ENCODE results near the gene GPR156. TPM values are rescaled to one million over a fixed set of nuclear protein-coding genes. Genes with fewer than 3 reads are reported as not detected.

The GPR156 gene
- total and polyA plus RNA-seq, 10 of the 15 experiments (the other 5 are each of a cell fraction or from before 2014, with no cell fraction given): 0.08 to 0.15 (median 0.11) TPM; not detected in 6

DNA sequence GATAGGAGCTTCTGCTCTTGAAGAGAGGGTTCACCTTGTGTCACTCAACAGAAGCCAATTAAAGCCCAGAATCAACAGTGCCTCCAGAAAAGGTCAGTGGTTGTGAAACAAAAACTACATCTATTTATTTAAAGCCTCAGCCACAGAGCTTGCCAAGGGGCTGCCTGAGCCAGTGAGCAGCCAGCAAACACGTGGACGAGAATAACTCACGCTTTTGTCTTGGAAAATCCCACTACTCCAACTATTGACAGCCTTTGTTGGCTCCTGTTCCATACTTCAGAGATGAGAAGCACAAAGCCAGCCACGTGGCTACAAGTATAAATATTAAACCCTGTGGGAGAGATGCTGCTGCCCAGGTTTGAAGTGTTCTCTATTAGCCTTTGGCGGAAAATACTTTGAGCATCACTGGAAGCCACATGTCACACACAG lies 10.3 kb downstream of the GPR156 start:
- Histone ChIP-seq H3K4me2 (ENCODE audit: control insufficient read depth, insufficient read depth) (no peak overlapping the region), H3K27me3 (replicated peaks in 1 of 2; ENCODE audit: control insufficient read depth in 2 of 2, insufficient read depth in 2 of 2, low read length in 1 of 2) (no peaks in the 10 kb centered on the region; a peak in 1 of 4 replicates), H3K4me3 (no peak overlapping the region), H2AFZ (ENCODE audit: control insufficient read depth, low read depth, low read length) (no peak overlapping the region), H3K9me3 (replicated peaks; ENCODE audit: control insufficient read depth, insufficient read depth, low read length) (no peaks in the 10 kb centered on the region), H3K4me1 (ENCODE audit: control insufficient read depth, insufficient read depth, low read length) (no peaks in the 10 kb centered on the region), H3K27ac (ENCODE audit: control insufficient read depth, insufficient read depth) (no peak overlapping the region), H4K20me1 (ENCODE audit: control insufficient read depth, insufficient read depth) (no peaks in the 10 kb centered on the region), H3K79me2 (ENCODE audit: control insufficient read depth, insufficient read depth, low read length) (no peaks in the 10 kb centered on the region), H3K36me3 (ENCODE audit: control insufficient read depth in 2 of 2, insufficient read depth in 2 of 2, low read length in 1 of 2) (no peaks in the 10 kb centered on the region), H3K9ac (ENCODE audit: control insufficient read depth, insufficient read depth, low read length) (no peak overlapping the region)
- ChIA-PET SMC1A (ENCODE audit: uncharacterized antibody, unreplicated experiment) (no interaction called here), POLR2A (no interaction called here), CTCF (no interaction called here), RAD21 (ENCODE audit: unreplicated experiment) (no interaction called here)
- in situ Hi-C loops (cut with MboI) (no loop called here), intact Hi-C loops (cut with micrococcal nuclease; ENCODE audit: unreplicated experiment) (no loop called here)
- DNase-seq (ENCODE audit: low read depth, low spot score) (no peak), FAIRE-seq (no peak), ATAC-seq (no peak)
- 33% methylated on average over 5 of the region's 5 CpGs for WGBS (ENCODE audit: insufficient coverage, insufficient replicate concordance, low lambda C conversion rate, missing lambda C conversion rate)
- no TSS peak for BruUV-seq (replicated peaks)
- TF ChIP-seq MEF2B (IDR thresholded peaks at IDR 0.05; ENCODE audit: partially characterized antibody, poor library complexity, severe bottlenecking): no peak
- TF ChIP-seq TBL1XR1 (IDR thresholded peaks at IDR 0.05; ENCODE audit: low read depth, low read length): no peak
- TF ChIP-seq, protein P1, sequence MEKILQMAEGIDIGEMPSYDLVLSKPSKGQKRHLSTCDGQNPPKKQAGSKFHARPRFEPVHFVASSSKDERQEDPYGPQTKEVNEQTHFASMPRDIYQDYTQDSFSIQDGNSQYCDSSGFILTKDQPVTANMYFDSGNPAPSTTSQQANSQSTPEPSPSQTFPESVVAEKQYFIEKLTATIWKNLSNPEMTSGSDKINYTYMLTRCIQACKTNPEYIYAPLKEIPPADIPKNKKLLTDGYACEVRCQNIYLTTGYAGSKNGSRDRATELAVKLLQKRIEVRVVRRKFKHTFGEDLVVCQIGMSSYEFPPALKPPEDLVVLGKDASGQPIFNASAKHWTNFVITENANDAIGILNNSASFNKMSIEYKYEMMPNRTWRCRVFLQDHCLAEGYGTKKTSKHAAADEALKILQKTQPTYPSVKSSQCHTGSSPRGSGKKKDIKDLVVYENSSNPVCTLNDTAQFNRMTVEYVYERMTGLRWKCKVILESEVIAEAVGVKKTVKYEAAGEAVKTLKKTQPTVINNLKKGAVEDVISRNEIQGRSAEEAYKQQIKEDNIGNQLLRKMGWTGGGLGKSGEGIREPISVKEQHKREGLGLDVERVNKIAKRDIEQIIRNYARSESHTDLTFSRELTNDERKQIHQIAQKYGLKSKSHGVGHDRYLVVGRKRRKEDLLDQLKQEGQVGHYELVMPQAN (conservative IDR thresholded peaks at IDR 0.05): no peak

- H3K79me2 ChIP-seq (ENCODE audit: control insufficient read depth, insufficient read depth, low read length): no peaks in the 10 kb centered on the region
- SMC1A ChIA-PET (ENCODE audit: uncharacterized antibody, unreplicated experiment): interaction anchor here (0.8 to 1.2 kb wide), 2 partner anchors 74 to 130 kb away, joined by 4 read pairs; no protein-coding TSS in a partner anchor
- TF ChIP-seq MTA3 (IDR thresholded peaks at IDR 0.05; ENCODE audit: borderline replicate concordance, low read length) (no peak), JUND (IDR thresholded peaks at IDR 0.05; ENCODE audit: low read depth, low read length) (no peak), MEF2A (IDR thresholded peaks at IDR 0.05; ENCODE audit: insufficient read depth, low read depth, low read length) (no peak), CHD2 (IDR thresholded peaks at IDR 0.05; ENCODE audit: borderline replicate concordance, low read depth, low read length) (no peak), ZNF622 (IDR thresholded peaks at IDR 0.05) (no peak), TCF7 (IDR thresholded peaks at IDR 0.05; ENCODE audit: borderline replicate concordance) (no peak), CREB1 (IDR thresholded peaks at IDR 0.05; ENCODE audit: low read depth) (no peak), CREM (IDR thresholded peaks at IDR 0.05; ENCODE audit: low read depth) (no peak), CEBPB (IDR thresholded peaks at IDR 0.05; ENCODE audit: borderline replicate concordance in 1 of 2, low read depth in 2 of 2, low read length in 2 of 2) (no peak), RELA (IDR thresholded peaks at IDR 0.05; ENCODE audit: borderline replicate concordance, partially characterized antibody) (no peak)
- TF ChIP-seq, protein P2, sequence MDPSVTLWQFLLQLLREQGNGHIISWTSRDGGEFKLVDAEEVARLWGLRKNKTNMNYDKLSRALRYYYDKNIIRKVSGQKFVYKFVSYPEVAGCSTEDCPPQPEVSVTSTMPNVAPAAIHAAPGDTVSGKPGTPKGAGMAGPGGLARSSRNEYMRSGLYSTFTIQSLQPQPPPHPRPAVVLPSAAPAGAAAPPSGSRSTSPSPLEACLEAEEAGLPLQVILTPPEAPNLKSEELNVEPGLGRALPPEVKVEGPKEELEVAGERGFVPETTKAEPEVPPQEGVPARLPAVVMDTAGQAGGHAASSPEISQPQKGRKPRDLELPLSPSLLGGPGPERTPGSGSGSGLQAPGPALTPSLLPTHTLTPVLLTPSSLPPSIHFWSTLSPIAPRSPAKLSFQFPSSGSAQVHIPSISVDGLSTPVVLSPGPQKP (IDR thresholded peaks at IDR 0.05; ENCODE audit: low read depth, low read length): no peak
Measured at GRCh38 chr3:120272286-120272685, 12.7 kb downstream of the GPR156 start.

More at GRCh38 chr3:120272286-120272685, 12.7 kb downstream of the GPR156 start:
- H3K4me3 ChIP-seq: no peak overlapping the region
- H3K4me2 ChIP-seq (ENCODE audit: control insufficient read depth, insufficient read depth): no peak overlapping the region
- H3K9ac ChIP-seq (ENCODE audit: control insufficient read depth, insufficient read depth, low read length): no peak overlapping the region
- CTCF ChIA-PET: interaction anchor here (1.2 kb wide), 1 partner anchor 145 kb away, joined by 5 read pairs; no protein-coding TSS in a partner anchor
- H4K20me1 ChIP-seq (ENCODE audit: control insufficient read depth, insufficient read depth): no peaks in the 10 kb centered on the region
- intact Hi-C loops (cut with micrococcal nuclease; ENCODE audit: unreplicated experiment) (no loop called here), in situ Hi-C loops (cut with MboI) (no loop called here)
- DNase-seq (ENCODE audit: low read depth, low spot score) (no peak), FAIRE-seq (no peak), ATAC-seq (no peak)
- WGBS (ENCODE audit: insufficient coverage, insufficient replicate concordance, low lambda C conversion rate, missing lambda C conversion rate): 0% methylated on average over 1 of the region's 1 CpG
- RAD21 ChIA-PET (ENCODE audit: unreplicated experiment): interaction anchor here (1.4 kb wide), 1 partner anchor 45 kb away, joined by 3 read pairs; no protein-coding TSS in a partner anchor
- H3K9me3 ChIP-seq (replicated peaks; ENCODE audit: control insufficient read depth, insufficient read depth, low read length): no peaks in the 10 kb centered on the region
- no peak overlapping the region for H2AFZ ChIP-seq (ENCODE audit: control insufficient read depth, low read depth, low read length)
- POLR2A ChIA-PET: interaction anchor here (0.8 kb wide), 1 partner anchor 34 kb away, joined by 3 read pairs; no protein-coding TSS in a partner anchor
- H3K36me3 ChIP-seq (ENCODE audit: control insufficient read depth in 2 of 2, insufficient read depth in 2 of 2, low read length in 1 of 2): no peaks in the 10 kb centered on the region
- H3K4me1 ChIP-seq (ENCODE audit: control insufficient read depth, insufficient read depth, low read length): no peaks in the 10 kb centered on the region
- no TSS peak for BruUV-seq (replicated peaks)
- H3K27me3 ChIP-seq (replicated peaks in 1 of 2; ENCODE audit: control insufficient read depth in 2 of 2, insufficient read depth in 2 of 2, low read length in 1 of 2): no peaks in the 10 kb centered on the region; a peak in 1 of 4 replicates
- no peak overlapping the region for H3K27ac ChIP-seq (ENCODE audit: control insufficient read depth, insufficient read depth)

Data from GM12878 (cell line).